ENCODE data around the gene LCLAT1.

LCLAT1 gene

DNA sequence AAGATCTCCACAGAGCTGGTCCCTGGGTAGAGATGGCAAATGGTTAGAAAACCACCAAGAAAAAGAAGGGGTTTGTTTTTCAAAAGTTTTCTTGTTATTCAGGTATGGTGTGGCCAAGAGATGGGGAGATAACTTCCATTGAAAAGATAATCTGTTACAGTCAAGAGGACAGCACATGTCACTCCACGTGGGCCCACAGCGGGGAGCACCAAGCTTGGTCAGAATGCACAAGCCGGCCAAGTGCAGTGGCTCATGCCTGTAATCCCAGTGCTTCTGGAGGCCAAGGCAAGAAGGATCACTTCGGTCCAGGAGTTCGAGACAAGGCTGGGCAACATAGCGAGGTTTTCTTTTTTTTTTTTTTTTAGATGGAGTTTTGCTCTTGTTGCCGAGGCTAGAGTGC, 6.0 kb upstream of the LCLAT1 start:
- Histone ChIP-seq H2AFZ (no peak overlapping the region), H3K9me3 (ENCODE audit: control insufficient read depth, low read length) (no peaks in the 10 kb centered on the region), H3K27me3 (ENCODE audit: control insufficient read depth, insufficient read depth, low read length) (no peaks in the 10 kb centered on the region), H3K4me3 (ENCODE audit: low read depth, low read length) (no peak overlapping the region), H3K4me2 (ENCODE audit: low read length) (no peak overlapping the region), H3K79me2 (no peaks in the 10 kb centered on the region), H3K4me1 (no peaks in the 10 kb centered on the region), H3K36me3 (ENCODE audit: control insufficient read depth, insufficient read depth, low read length) (no peaks in the 10 kb centered on the region), H3K27ac (no peak overlapping the region), H3K9ac (no peak overlapping the region)
- TF ChIP-seq, protein P1, sequence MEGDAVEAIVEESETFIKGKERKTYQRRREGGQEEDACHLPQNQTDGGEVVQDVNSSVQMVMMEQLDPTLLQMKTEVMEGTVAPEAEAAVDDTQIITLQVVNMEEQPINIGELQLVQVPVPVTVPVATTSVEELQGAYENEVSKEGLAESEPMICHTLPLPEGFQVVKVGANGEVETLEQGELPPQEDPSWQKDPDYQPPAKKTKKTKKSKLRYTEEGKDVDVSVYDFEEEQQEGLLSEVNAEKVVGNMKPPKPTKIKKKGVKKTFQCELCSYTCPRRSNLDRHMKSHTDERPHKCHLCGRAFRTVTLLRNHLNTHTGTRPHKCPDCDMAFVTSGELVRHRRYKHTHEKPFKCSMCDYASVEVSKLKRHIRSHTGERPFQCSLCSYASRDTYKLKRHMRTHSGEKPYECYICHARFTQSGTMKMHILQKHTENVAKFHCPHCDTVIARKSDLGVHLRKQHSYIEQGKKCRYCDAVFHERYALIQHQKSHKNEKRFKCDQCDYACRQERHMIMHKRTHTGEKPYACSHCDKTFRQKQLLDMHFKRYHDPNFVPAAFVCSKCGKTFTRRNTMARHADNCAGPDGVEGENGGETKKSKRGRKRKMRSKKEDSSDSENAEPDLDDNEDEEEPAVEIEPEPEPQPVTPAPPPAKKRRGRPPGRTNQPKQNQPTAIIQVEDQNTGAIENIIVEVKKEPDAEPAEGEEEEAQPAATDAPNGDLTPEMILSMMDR (IDR thresholded peaks at IDR 0.05) = no peak

DNA sequence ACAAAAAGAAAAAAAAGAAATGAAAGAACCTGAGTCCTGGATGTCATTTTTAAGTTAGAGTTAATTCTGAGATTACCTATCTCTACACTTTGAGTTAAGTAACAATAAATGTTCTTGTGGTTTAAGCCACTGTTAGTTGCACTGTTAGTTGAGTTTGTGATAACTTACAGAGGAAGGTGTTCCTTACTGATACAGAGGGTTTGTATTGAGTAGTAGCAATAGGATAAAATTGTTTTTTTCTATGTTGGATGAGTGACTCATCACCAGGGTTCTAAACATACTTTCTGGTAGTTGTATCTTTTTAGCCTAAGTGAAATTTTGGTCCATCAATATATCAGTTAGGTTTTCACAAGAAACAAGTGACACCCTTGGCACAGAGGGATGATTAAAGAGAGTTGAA, 4.0 kb upstream of the LCLAT1 start:
- no peak overlapping the region for H3K4me3 ChIP-seq (ENCODE audit: low read depth, low read length)
- TF ChIP-seq, protein P1 (IDR thresholded peaks at IDR 0.05) = no peak
- peaks cover 2% of the 10 kb centered on the region for H3K4me1 ChIP-seq
- no peak overlapping the region for H3K4me2 ChIP-seq (ENCODE audit: low read length)
- H3K27ac ChIP-seq = no peak overlapping the region
- H3K36me3 ChIP-seq (ENCODE audit: control insufficient read depth, insufficient read depth, low read length) = no peaks in the 10 kb centered on the region
- H3K9ac ChIP-seq = no peak overlapping the region
- no peak overlapping the region for H2AFZ ChIP-seq
- no peaks in the 10 kb centered on the region for H3K27me3 ChIP-seq (ENCODE audit: control insufficient read depth, insufficient read depth, low read length)
- H3K79me2 ChIP-seq = peaks cover 7% of the 10 kb centered on the region
- no peaks in the 10 kb centered on the region for H3K9me3 ChIP-seq (ENCODE audit: control insufficient read depth, low read length)

DNA sequence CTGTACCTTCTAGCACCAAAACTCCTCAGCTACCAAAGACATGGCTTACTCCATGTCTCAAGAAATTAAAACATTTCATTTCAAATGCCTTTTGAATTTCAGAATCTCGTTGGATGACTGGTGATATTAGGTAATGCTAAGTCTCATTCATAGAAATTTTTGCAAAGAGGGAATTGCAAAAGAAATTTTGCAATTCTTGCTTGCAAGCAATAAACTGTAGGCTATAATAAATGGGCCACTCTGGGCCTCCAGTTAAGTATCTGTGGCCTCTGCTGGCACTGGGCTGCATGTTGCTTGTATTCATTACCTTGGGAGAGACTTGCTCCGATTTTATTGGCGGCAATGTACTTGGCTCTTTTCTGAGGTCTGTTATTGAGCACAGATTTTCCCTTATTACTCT, 2.8 kb upstream of the LCLAT1 start:
- Histone ChIP-seq H3K4me3 (ENCODE audit: low read depth, low read length) (no peak overlapping the region), H2AFZ (no peak overlapping the region), H3K27ac (no peak overlapping the region), H3K9me3 (ENCODE audit: control insufficient read depth, low read length) (no peaks in the 10 kb centered on the region), H3K9ac (no peak overlapping the region), H3K79me2 (peaks cover 7% of the 10 kb centered on the region), H3K36me3 (ENCODE audit: control insufficient read depth, insufficient read depth, low read length) (no peaks in the 10 kb centered on the region), H3K4me2 (ENCODE audit: low read length) (no peak overlapping the region), H3K4me1 (peaks cover 5% of the 10 kb centered on the region), H3K27me3 (ENCODE audit: control insufficient read depth, insufficient read depth, low read length) (no peaks in the 10 kb centered on the region)
- TF ChIP-seq, protein P1 (IDR thresholded peaks at IDR 0.05) = no peak

DNA sequence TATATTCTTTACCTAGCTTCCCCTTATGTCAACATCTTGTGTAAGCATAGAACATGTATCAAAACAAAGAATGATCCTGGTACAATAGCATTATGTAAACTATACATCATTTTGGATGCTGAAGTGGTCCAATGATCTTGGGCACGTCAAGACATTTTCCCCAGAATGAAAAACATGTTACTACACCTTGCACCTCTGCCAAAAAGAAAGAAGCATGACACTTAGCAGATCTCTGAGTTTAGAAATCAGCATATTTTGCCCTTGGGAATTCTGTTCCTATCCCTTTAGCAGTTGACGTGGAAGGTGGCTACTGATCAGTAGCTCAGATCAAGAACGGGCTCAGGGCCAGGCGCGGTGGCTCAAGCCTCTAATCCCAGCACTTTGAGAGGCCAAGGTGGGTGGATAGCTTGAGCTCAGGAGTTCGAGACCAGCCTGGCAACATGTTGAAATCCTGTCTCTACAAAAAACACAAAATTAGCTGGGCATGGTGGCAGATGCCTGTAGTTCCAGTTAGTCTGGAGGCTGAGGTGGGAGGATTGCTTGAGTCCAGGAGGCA, 1.7 kb upstream of the LCLAT1 start:
- peak overlapping the region; percentile 45 for H2AFZ ChIP-seq
- peaks cover 5% of the 10 kb centered on the region for H3K4me1 ChIP-seq
- peaks cover 7% of the 10 kb centered on the region for H3K79me2 ChIP-seq
- no peaks in the 10 kb centered on the region for H3K36me3 ChIP-seq (ENCODE audit: control insufficient read depth, insufficient read depth, low read length)
- H3K27ac ChIP-seq = no peak overlapping the region
- H3K9me3 ChIP-seq (ENCODE audit: control insufficient read depth, low read length) = no peaks in the 10 kb centered on the region
- H3K4me2 ChIP-seq (ENCODE audit: low read length) = no peak overlapping the region
- no peak overlapping the region for H3K9ac ChIP-seq
- TF ChIP-seq, protein P1 (IDR thresholded peaks at IDR 0.05) = no peak
- H3K4me3 ChIP-seq (ENCODE audit: low read depth, low read length) = no peak overlapping the region
- H3K27me3 ChIP-seq (ENCODE audit: control insufficient read depth, insufficient read depth, low read length) = no peaks in the 10 kb centered on the region

DNA sequence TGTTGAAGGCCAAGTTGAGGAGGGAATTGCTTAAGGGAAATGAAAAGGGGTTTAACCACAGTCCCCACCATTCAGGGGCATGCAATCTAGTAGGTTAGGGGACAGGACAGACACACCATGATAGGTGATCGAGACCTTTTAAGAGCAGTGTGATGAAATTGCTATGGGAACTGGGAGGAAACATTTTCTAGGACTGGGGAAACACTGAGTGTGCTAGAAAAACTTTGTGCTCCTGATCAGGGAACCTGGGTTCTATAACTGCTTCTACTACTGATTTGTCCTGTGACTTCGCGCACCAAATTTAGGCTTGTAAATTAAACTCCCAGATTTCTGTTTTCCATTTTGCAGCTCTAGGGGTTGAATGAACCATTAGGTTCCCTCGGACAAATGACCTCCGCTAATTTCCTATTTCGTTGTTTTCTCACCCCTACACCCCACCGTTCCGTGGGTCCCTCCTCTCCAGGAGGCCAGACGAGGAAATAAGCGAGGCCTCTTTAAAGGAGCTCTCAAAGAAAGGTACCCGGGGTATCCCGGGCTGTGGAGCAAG, 371 bp upstream of the LCLAT1 start:
- Histone ChIP-seq H3K4me1 (peaks cover 5% of the 10 kb centered on the region), H3K4me2 (ENCODE audit: low read length) (peak overlapping the region; percentile 85), H3K27ac (peak overlapping the region; percentile 59), H3K9ac (peak overlapping the region; percentile 47), H3K9me3 (ENCODE audit: control insufficient read depth, low read length) (no peaks in the 10 kb centered on the region), H2AFZ (peak overlapping the region; percentile 89), H3K27me3 (ENCODE audit: control insufficient read depth, insufficient read depth, low read length) (no peaks in the 10 kb centered on the region), H3K4me3 (ENCODE audit: low read depth, low read length) (peak overlapping the region; percentile 85), H3K36me3 (ENCODE audit: control insufficient read depth, insufficient read depth, low read length) (no peaks in the 10 kb centered on the region), H3K79me2 (peaks cover 7% of the 10 kb centered on the region)
- TF ChIP-seq, protein P1 (IDR thresholded peaks at IDR 0.05) = no peak
